Urinary bladder (tissue), 4 donors: ENCODE data around the gene PRODH2. TPM values are rescaled to one million over a fixed set of nuclear protein-coding genes. Genes with fewer than 3 reads are reported as not detected.

Experiments
- DNase-seq: peaks from one replicate; pipeline ENCODE4 v3.0.0-alpha.2; 2015; ENCODE audit errors: extremely low spot score
- H3K27ac ChIP-seq: one replicate; pipeline ENCODE4 v1.5.1; 2013; ENCODE audit warnings: low read depth, mild to moderate bottlenecking, moderate library complexity
- H3K36me3 ChIP-seq: one replicate; pipeline ENCODE4 v1.6.1; 2013; ENCODE audit warnings: mild to moderate bottlenecking, moderate library complexity; ENCODE audit not compliant: insufficient read depth
- H3K4me1 ChIP-seq: one replicate; pipeline ENCODE4 v1.6.1; 2013; ENCODE audit warnings: mild to moderate bottlenecking, moderate library complexity; ENCODE audit not compliant: insufficient read depth
- H3K4me3 ChIP-seq: one replicate; pipeline ENCODE4 v1.5.1; 2013; ENCODE audit warnings: low read depth, low read length
- WGBS: extraction: QIAGEN DNeasy Blood & Tissue Kit; methylation state at CpG from one replicate; pipeline ENCODE4 v1.1.7; 2013; 5-methylcytosine and 5-hydroxymethylcytosine counted together
- polyA plus RNA-seq: library from polyadenylated mRNA; stranded (reverse); fragments of 200-250 nt; gene quantifications from one replicate; pipeline ENCODE4 v1.2.3, GENCODE V29; 2013
- total RNA-seq: library from RNA; depleted of rRNA; stranded (reverse); fragments of >200 nt; gene quantifications from one replicate; pipeline ENCODE4 v1.2.3, GENCODE V29; 2014
- donor health status: healthy with polysubstance abuse.
- donor health status: healthy.

The PRODH2 gene
- total and polyA plus RNA-seq, 2 donors, result 0.18 TPM; not detected in 1

GRCh38 chr19:35786299-35787160, 26.1 kb downstream of the PRODH2 start:
- H3K4me3 ChIP-seq, result no peak overlapping the region
- WGBS, result 90% methylated on average over 31 of the region's 31 CpGs
- no peaks in the 10 kb centered on the region for H3K36me3 ChIP-seq
- DNase-seq, result no peak
- H3K27ac ChIP-seq, result no peak overlapping the region
- no peaks in the 10 kb centered on the region for H3K4me1 ChIP-seq

- DNase-seq, result no peak
- Histone ChIP-seq H3K27ac (no peak overlapping the region), H3K36me3 (no peaks in the 10 kb centered on the region), H3K4me3 (no peak overlapping the region), H3K4me1 (no peaks in the 10 kb centered on the region)
- WGBS, result 85% methylated on average over 10 of the region's 10 CpGs
These were observed 27.4 kb downstream of the PRODH2 start for GRCh38 chr19:35785339-35785627.

GRCh38 chr19:35784503-35785338, 27.9 kb downstream of the PRODH2 start:
- H3K27ac ChIP-seq, result no peak overlapping the region
- no peaks in the 10 kb centered on the region for H3K36me3 ChIP-seq
- H3K4me1 ChIP-seq, result no peaks in the 10 kb centered on the region
- DNase-seq, result no peak
- WGBS, result 79% methylated on average over 45 of the region's 45 CpGs
- no peak overlapping the region for H3K4me3 ChIP-seq

GRCh38 chr19:35783469-35784434, 28.9 kb downstream of the PRODH2 start:
- Histone ChIP-seq H3K36me3 (no peaks in the 10 kb centered on the region), H3K4me1 (no peaks in the 10 kb centered on the region), H3K27ac (no peak overlapping the region), H3K4me3 (no peak overlapping the region)
- 82% methylated on average over 28 of the region's 28 CpGs for WGBS
- DNase-seq, result no peak

GRCh38 chr19:35782589-35782988, 30.1 kb downstream of the PRODH2 start:
- Histone ChIP-seq H3K27ac (no peak overlapping the region), H3K4me3 (no peak overlapping the region), H3K4me1 (no peaks in the 10 kb centered on the region), H3K36me3 (no peaks in the 10 kb centered on the region)
- no peak for DNase-seq
- WGBS, result 94% methylated on average over 12 of the region's 12 CpGs

- H3K36me3 ChIP-seq, result no peaks in the 10 kb centered on the region
- H3K27ac ChIP-seq, result no peak overlapping the region
- H3K4me3 ChIP-seq, result no peak overlapping the region
- no peak for DNase-seq
- 75% methylated on average over 9 of the region's 9 CpGs for WGBS
- no peaks in the 10 kb centered on the region for H3K4me1 ChIP-seq
These were observed 31.0 kb downstream of the PRODH2 start for GRCh38 chr19:35781650-35782049.

GRCh38 chr19:35780717-35781116, 31.9 kb downstream of the PRODH2 start:
- no peak overlapping the region for H3K4me3 ChIP-seq
- no peaks in the 10 kb centered on the region for H3K36me3 ChIP-seq
- DNase-seq, result no peak
- WGBS, result 95% methylated on average over 20 of the region's 20 CpGs
- no peak overlapping the region for H3K27ac ChIP-seq
- no peaks in the 10 kb centered on the region for H3K4me1 ChIP-seq

GRCh38 chr19:35780058-35780457, 32.6 kb downstream of the PRODH2 start:
- Histone ChIP-seq H3K4me1 (no peaks in the 10 kb centered on the region), H3K36me3 (no peaks in the 10 kb centered on the region), H3K4me3 (no peak overlapping the region), H3K27ac (no peak overlapping the region)
- WGBS, result 91% methylated on average over 16 of the region's 16 CpGs
- DNase-seq, result no peak

- Histone ChIP-seq H3K27ac (no peak overlapping the region), H3K36me3 (no peaks in the 10 kb centered on the region), H3K4me1 (no peaks in the 10 kb centered on the region), H3K4me3 (no peak overlapping the region)
- WGBS, result 93% methylated on average over 8 of the region's 8 CpGs
- DNase-seq, result no peak
These were observed 33.6 kb downstream of the PRODH2 start for GRCh38 chr19:35779033-35779432.

- H3K4me3 ChIP-seq, result no peak overlapping the region
- H3K36me3 ChIP-seq, result no peaks in the 10 kb centered on the region
- 75% methylated on average over 7 of the region's 7 CpGs for WGBS
- no peaks in the 10 kb centered on the region for H3K4me1 ChIP-seq
- no peak for DNase-seq
- H3K27ac ChIP-seq, result no peak overlapping the region
These were observed 34.7 kb downstream of the PRODH2 start for GRCh38 chr19:35777961-35778360.

- WGBS, result 51% methylated on average over 19 of the region's 19 CpGs
- Histone ChIP-seq H3K27ac (no peak overlapping the region), H3K4me1 (no peaks in the 10 kb centered on the region), H3K36me3 (no peaks in the 10 kb centered on the region), H3K4me3 (no peak overlapping the region)
- DNase-seq, result no peak
These were observed 35.4 kb downstream of the PRODH2 start for GRCh38 chr19:35777086-35777841.

- no peak overlapping the region for H3K27ac ChIP-seq
These were observed 36.4 kb downstream of the PRODH2 start for GRCh38 chr19:35776102-35776788.

More at GRCh38 chr19:35776102-35776788, 36.4 kb downstream of the PRODH2 start:
- WGBS, result 45% methylated on average over 13 of the region's 13 CpGs
- DNase-seq, result no peak
- peak overlapping the region; percentile 83 for H3K4me3 ChIP-seq
- no peaks in the 10 kb centered on the region for H3K36me3 ChIP-seq
- H3K4me1 ChIP-seq, result no peaks in the 10 kb centered on the region
